GM23338 (cell line): Measurements from ENCODE around the gene ECE2. TPM values are rescaled to one million over a fixed set of nuclear protein-coding genes. Genes with fewer than 3 reads are reported as not detected.

Experiments used
- ATAC-seq: fragments of 200-7000 bp; cut with Tn5 transposase; 3 replicates; pipeline ENCODE4 v1.9.1; 2020
- DNase-seq: peaks from one replicate; pipeline ENCODE4 v3.0.0-alpha.2; 2015; ENCODE audit warnings: low spot score
- H2AFZ ChIP-seq: fragments of 200-600 bp; sonication (generic); 2 replicates; pipeline ENCODE4 v1.8.0; 2016; ENCODE audit warnings: antibody characterized with exemption, mild to moderate bottlenecking, moderate library complexity
- H3F3A ChIP-seq: fragments of 200-600 bp; sonication (generic); replicated peaks from 2 replicates; pipeline ENCODE4 v1.8.0; 2017; ENCODE audit warnings: antibody characterized with exemption, mixed run types, low read depth
- H3K27ac ChIP-seq: fragments of 200-600 bp; sonication (generic); 2 replicates; pipeline ENCODE4 v1.6.1; 2016; ENCODE audit warnings: low read depth
- H3K27me3 ChIP-seq: fragments of 200-600 bp; sonication (generic); 2 replicates; pipeline ENCODE4 v1.8.0; 2016; ENCODE audit warnings: mild to moderate bottlenecking, mixed run types, moderate library complexity; ENCODE audit not compliant: insufficient read depth
- H3K36me3 ChIP-seq: fragments of 200-600 bp; sonication (generic); 2 replicates; pipeline ENCODE4 v1.8.0; 2016; ENCODE audit warnings: mild to moderate bottlenecking; ENCODE audit not compliant: insufficient read depth
- H3K4me1 ChIP-seq: fragments of 200-600 bp; sonication (generic); 2 replicates; pipeline ENCODE4 v1.8.0; 2016; ENCODE audit warnings: mild to moderate bottlenecking, moderate library complexity; ENCODE audit not compliant: insufficient read depth
- H3K4me2 ChIP-seq: fragments of 200-600 bp; sonication (generic); 2 replicates; pipeline ENCODE4 v1.7.1; 2017; ENCODE audit warnings: mixed run types
- H3K4me3 ChIP-seq: fragments of 200-600 bp; sonication (generic); 2 replicates; pipeline ENCODE4 v1.6.1; 2016; ENCODE audit warnings: mixed run types
- H3K79me2 ChIP-seq: fragments of 200-600 bp; sonication (generic); replicated peaks from 2 replicates; pipeline ENCODE4 v1.8.0; 2017; ENCODE audit warnings: mild to moderate bottlenecking; ENCODE audit not compliant: insufficient read depth
- H3K9me2 ChIP-seq: fragments of 200-600 bp; sonication (generic); 2 replicates; pipeline ENCODE4 v1.8.0; 2017; ENCODE audit not compliant: insufficient read depth
- H4K20me1 ChIP-seq: fragments of 200-600 bp; sonication (generic); replicated peaks from 2 replicates; pipeline ENCODE4 v1.8.0; 2017; ENCODE audit warnings: mild to moderate bottlenecking; ENCODE audit not compliant: insufficient read depth
- H3K27ac Mint-ChIP-seq: 2 replicates; pipeline ENCODE4 v1.8.0; 2020; ENCODE audit warnings: inconsistent platforms, mild to moderate bottlenecking, moderate library complexity, mixed read lengths
- H3K27me3 Mint-ChIP-seq: 3 replicates; pipeline ENCODE4 v1.8.0; 2022; ENCODE audit warnings: low read depth, mild to moderate bottlenecking, moderate library complexity, mixed read lengths, inconsistent platforms; ENCODE audit not compliant: insufficient read depth, poor library complexity
- H3K36me3 Mint-ChIP-seq: 3 replicates; pipeline ENCODE4 v1.8.0; 2021; ENCODE audit warnings: low read depth, mild to moderate bottlenecking, inconsistent platforms, moderate library complexity, mixed read lengths
- H3K4me1 Mint-ChIP-seq: 3 replicates; pipeline ENCODE4 v1.8.0; 2020; ENCODE audit warnings: mild to moderate bottlenecking, inconsistent platforms, mixed read lengths
- H3K4me3 Mint-ChIP-seq: 3 replicates; pipeline ENCODE4 v1.8.0; 2021; ENCODE audit warnings: moderate library complexity, mild to moderate bottlenecking, inconsistent platforms, mixed read lengths
- H3K9me3 Mint-ChIP-seq: 3 replicates; pipeline ENCODE4 v1.8.0; 2020; ENCODE audit warnings: moderate library complexity, mild to moderate bottlenecking, inconsistent platforms, mixed read lengths
- EZH2 ChIP-seq: fragments of 200-600 bp; sonication (generic); IDR thresholded peaks from one replicate; pipeline ENCODE4 v1.8.0; 2017; ENCODE audit warnings: antibody characterized with exemption, mild to moderate bottlenecking, low read depth; ENCODE audit not compliant: unreplicated experiment
- JUNB ChIP-seq: IDR thresholded peaks from one replicate; pipeline ENCODE4 v1.6.1; 2016; ENCODE audit warnings: antibody characterized with exemption; ENCODE audit not compliant: unreplicated experiment
- REST ChIP-seq: IDR thresholded peaks from one replicate; pipeline ENCODE4 v1.6.1; 2018; ENCODE audit warnings: antibody characterized with exemption; ENCODE audit not compliant: unreplicated experiment
- STAT1 ChIP-seq: IDR thresholded peaks from one replicate; pipeline ENCODE4 v1.6.1; 2016; ENCODE audit warnings: antibody characterized with exemption; ENCODE audit not compliant: unreplicated experiment
- polyA plus RNA-seq: library from polyadenylated mRNA; unstranded; fragments of >200 nt; fragmentation: Nextera tagmentation; extraction: Ambion mirVana; gene quantifications from 2 replicates; pipeline ENCODE4 v1.2.1, GENCODE V29; 2016
- total RNA-seq: library from RNA; depleted of rRNA; stranded (reverse); fragments of >200 nt; shearing (Covaris generic); gene quantifications from 2 replicates; pipeline ENCODE4 v1.2.3, GENCODE V29; 2014

ECE2 gene
- total and polyA plus RNA-seq, 2 experiments from 2014 or later, result 0.24 to 0.48 TPM

- no peak overlapping the region for H3K27ac ChIP-seq
- H3K36me3 Mint-ChIP-seq, result peaks cover 8% of the 10 kb centered on the region; the same call in 1 of the 3 replicates
- H3K4me1 ChIP-seq, result peaks cover 3% of the 10 kb centered on the region; the same call in 1 of the 2 replicates
- no peaks in the 10 kb centered on the region for H3K9me2 ChIP-seq
- peaks cover 14% of the 10 kb centered on the region for H3K4me1 Mint-ChIP-seq
- TF ChIP-seq STAT1, result no peak
- no peak for TF ChIP-seq REST
- peaks cover 55% of the 10 kb centered on the region for H3K27me3 Mint-ChIP-seq
- H4K20me1 ChIP-seq, result peaks cover 24% of the 10 kb centered on the region
- no peak overlapping the region for H3K27ac Mint-ChIP-seq
- H3K4me3 Mint-ChIP-seq, result peak overlapping the region; percentile 65
- no peaks in the 10 kb centered on the region for H3K36me3 ChIP-seq
- H3K27me3 ChIP-seq, result peaks cover 66% of the 10 kb centered on the region
- DNase-seq (no peak), ATAC-seq (no peak)
- peaks cover 15% of the 10 kb centered on the region for H3F3A ChIP-seq
- H2AFZ ChIP-seq, result no peak overlapping the region
- no peaks in the 10 kb centered on the region for H3K79me2 ChIP-seq
- peak overlapping the region; percentile 41; the same call in 1 of the 2 replicates for H3K4me3 ChIP-seq
- peak overlapping the region; percentile 69; the same call in 1 of the 2 replicates for H3K4me2 ChIP-seq
- no peaks in the 10 kb centered on the region; the same call in 1 of the 3 replicates for H3K9me3 Mint-ChIP-seq
Measured at GRCh38 chr3:184259396-184259877, 16.4 kb upstream of the ECE2 start.

- Mint-ChIP-seq H3K27me3 (peaks cover 58% of the 10 kb centered on the region), H3K27ac (no peak overlapping the region), H3K36me3 (peaks cover 8% of the 10 kb centered on the region; the same call in 1 of the 3 replicates), H3K4me3 (peak overlapping the region; percentile 86), H3K4me1 (peaks cover 14% of the 10 kb centered on the region), H3K9me3 (no peaks in the 10 kb centered on the region; the same call in 1 of the 3 replicates)
- no peaks in the 10 kb centered on the region for H3K36me3 ChIP-seq
- ATAC-seq (peak; percentile 7), DNase-seq (peak; percentile 69)
- no peak overlapping the region for H3K27ac ChIP-seq
- no peaks in the 10 kb centered on the region for H3K9me2 ChIP-seq
- H3F3A ChIP-seq, result peaks cover 15% of the 10 kb centered on the region
- H2AFZ ChIP-seq, result peak overlapping the region; percentile 74
- H3K4me3 ChIP-seq, result peak overlapping the region; percentile 76
- TF ChIP-seq REST (peak; percentile 69), JUNB (no peak), EZH2 (peak; percentile 77)
- H3K4me2 ChIP-seq, result peak overlapping the region; percentile 91
- peaks cover 73% of the 10 kb centered on the region for H3K27me3 ChIP-seq
- H3K79me2 ChIP-seq, result no peaks in the 10 kb centered on the region
- H4K20me1 ChIP-seq, result peaks cover 19% of the 10 kb centered on the region
- H3K4me1 ChIP-seq, result peaks cover 3% of the 10 kb centered on the region; the same call in 1 of the 2 replicates
Measured at GRCh38 chr3:184259878-184260723, 15.7 kb upstream of the ECE2 start.
